NT2/D1 (cell line): ENCODE data around the gene ADCY9.

Experiments
- DNase-seq: peaks from one replicate; pipeline ENCODE4 v3.0.0-alpha.2; 2011; ENCODE audit warnings: low read depth, low spot score
- H3K27me3 ChIP-seq: 2 replicates; pipeline ENCODE4 v1.6.0; 2011; ENCODE audit warnings: mild to moderate bottlenecking; ENCODE audit not compliant: insufficient read length, insufficient read depth
- H3K36me3 ChIP-seq: 2 replicates; pipeline ENCODE4 v1.6.1; 2011; ENCODE audit warnings: mild to moderate bottlenecking, low read length, mixed read lengths; ENCODE audit not compliant: insufficient read depth, insufficient read length
- H3K4me1 ChIP-seq: 2 replicates; pipeline ENCODE4 v1.5.1; 2011; ENCODE audit not compliant: insufficient read depth, insufficient read length
- H3K4me3 ChIP-seq: 2 replicates; pipeline ENCODE4 v1.5.1; 2011; ENCODE audit warnings: low read depth; ENCODE audit not compliant: insufficient read length
- H3K9ac ChIP-seq: 2 replicates; pipeline ENCODE4 v1.6.0; 2011; ENCODE audit warnings: low read depth; ENCODE audit not compliant: insufficient read length
- H3K9me3 ChIP-seq: 2 replicates; pipeline ENCODE4 v1.5.1; 2011; ENCODE audit warnings: mild to moderate bottlenecking, low read length; ENCODE audit not compliant: insufficient read depth
- SUZ12 ChIP-seq: IDR thresholded peaks from 2 replicates; pipeline ENCODE4 v1.6.1; 2011; ENCODE audit not compliant: insufficient read length, insufficient read depth; ENCODE audit errors: extremely low read depth
- YY1 ChIP-seq: IDR thresholded peaks from 2 replicates; pipeline ENCODE4 v1.6.1; 2011; ENCODE audit not compliant: insufficient read length, insufficient read depth
- ZNF274 ChIP-seq: IDR thresholded peaks from 2 replicates; pipeline ENCODE4 v1.6.1; 2011; ENCODE audit warnings: mild to moderate bottlenecking, low read depth, low read length

The ADCY9 gene

GRCh38 chr16:3997231-3997841 lies 118.9 kb downstream of the ADCY9 start:
- Histone ChIP-seq H3K9ac (peak overlapping the region; percentile 37), H3K9me3 (no peaks in the 10 kb centered on the region), H3K4me1 (peaks cover 6% of the 10 kb centered on the region), H3K4me3 (no peak overlapping the region), H3K27me3 (no peaks in the 10 kb centered on the region), H3K36me3 (no peaks in the 10 kb centered on the region)
- DNase-seq, result no peak
- no peak for TF ChIP-seq SUZ12
- no peak for TF ChIP-seq YY1
- TF ChIP-seq ZNF274, result no peak

- DNase-seq, result no peak
- H3K4me1 ChIP-seq, result peaks cover 6% of the 10 kb centered on the region
- no peak overlapping the region for H3K9ac ChIP-seq
- no peaks in the 10 kb centered on the region for H3K27me3 ChIP-seq
- H3K4me3 ChIP-seq, result no peak overlapping the region
- no peaks in the 10 kb centered on the region for H3K9me3 ChIP-seq
- no peaks in the 10 kb centered on the region for H3K36me3 ChIP-seq
- no peak for TF ChIP-seq SUZ12
- no peak for TF ChIP-seq YY1
- TF ChIP-seq ZNF274, result no peak
Observed at GRCh38 chr16:3995001-3995400, 121.2 kb downstream of the ADCY9 start.

GRCh38 chr16:3993052-3993785 lies 123.0 kb downstream of the ADCY9 start:
- H3K27me3 ChIP-seq, result no peaks in the 10 kb centered on the region
- no peak overlapping the region for H3K4me3 ChIP-seq
- peaks cover 6% of the 10 kb centered on the region for H3K4me1 ChIP-seq
- H3K9me3 ChIP-seq, result no peaks in the 10 kb centered on the region
- no peak overlapping the region for H3K9ac ChIP-seq
- no peaks in the 10 kb centered on the region for H3K36me3 ChIP-seq
- TF ChIP-seq YY1 (no peak), ZNF274 (no peak), SUZ12 (no peak)
- DNase-seq, result no peak

GRCh38 chr16:3992297-3993051 lies 123.8 kb downstream of the ADCY9 start:
- Histone ChIP-seq H3K4me1 (peaks cover 5% of the 10 kb centered on the region), H3K4me3 (no peak overlapping the region), H3K36me3 (peaks cover under 1% of the 10 kb centered on the region), H3K27me3 (no peaks in the 10 kb centered on the region), H3K9ac (no peak overlapping the region), H3K9me3 (no peaks in the 10 kb centered on the region)
- no peak for DNase-seq
- TF ChIP-seq YY1, result no peak
- TF ChIP-seq SUZ12, result no peak
- no peak for TF ChIP-seq ZNF274

- H3K9ac ChIP-seq, result no peak overlapping the region
- no peak for TF ChIP-seq ZNF274
- TF ChIP-seq YY1, result no peak
- no peak for TF ChIP-seq SUZ12
- H3K4me1 ChIP-seq, result no peaks in the 10 kb centered on the region
- H3K36me3 ChIP-seq, result peaks cover 8% of the 10 kb centered on the region
- H3K4me3 ChIP-seq, result no peak overlapping the region
- DNase-seq, result no peak
- peaks cover 1% of the 10 kb centered on the region for H3K27me3 ChIP-seq
- H3K9me3 ChIP-seq, result no peaks in the 10 kb centered on the region
Observed at GRCh38 chr16:3988824-3989223, 127.4 kb downstream of the ADCY9 start.

GRCh38 chr16:3988011-3988410 lies 128.2 kb downstream of the ADCY9 start:
- Histone ChIP-seq H3K4me3 (no peak overlapping the region), H3K4me1 (peaks cover 3% of the 10 kb centered on the region), H3K9me3 (no peaks in the 10 kb centered on the region), H3K36me3 (peaks cover 8% of the 10 kb centered on the region), H3K9ac (no peak overlapping the region), H3K27me3 (peaks cover 4% of the 10 kb centered on the region)
- no peak for DNase-seq
- no peak for TF ChIP-seq SUZ12
- TF ChIP-seq YY1, result no peak
- TF ChIP-seq ZNF274, result no peak

GRCh38 chr16:3987231-3987630 lies 129.0 kb downstream of the ADCY9 start:
- no peaks in the 10 kb centered on the region for H3K9me3 ChIP-seq
- H3K4me1 ChIP-seq, result peaks cover 3% of the 10 kb centered on the region
- TF ChIP-seq SUZ12 (no peak), ZNF274 (no peak)
- peak overlapping the region; percentile 32 for H3K9ac ChIP-seq
- H3K27me3 ChIP-seq, result peaks cover 4% of the 10 kb centered on the region
- H3K36me3 ChIP-seq, result peaks cover 8% of the 10 kb centered on the region
- H3K4me3 ChIP-seq, result no peak overlapping the region
- DNase-seq, result no peak
